Fibroblast of lung (primary cell): Measurements from ENCODE around the gene SEC31B.

Source experiments
- EZH2 ChIP-seq: IDR thresholded peaks from 2 replicates; pipeline ENCODE4 v1.5.1; 2012; ENCODE audit warnings: low read length, control low read depth, mild to moderate bottlenecking; ENCODE audit errors: missing control alignments
- TF ChIP-seq, protein P1 (sequence below), 2 donors: IDR thresholded peaks in 1 of 2; conservative IDR thresholded peaks in 1 of 2; 1 replicate in 1 of 2; 2 replicates in 1 of 2; pipeline ENCODE4 v1.5.1; 2011 to 2012; ENCODE audit warnings: low read length in 2 of 2, control low read depth in 1 of 2, inconsistent platforms in 1 of 2, low read depth in 1 of 2, mild to moderate bottlenecking in 1 of 2

DNA sequence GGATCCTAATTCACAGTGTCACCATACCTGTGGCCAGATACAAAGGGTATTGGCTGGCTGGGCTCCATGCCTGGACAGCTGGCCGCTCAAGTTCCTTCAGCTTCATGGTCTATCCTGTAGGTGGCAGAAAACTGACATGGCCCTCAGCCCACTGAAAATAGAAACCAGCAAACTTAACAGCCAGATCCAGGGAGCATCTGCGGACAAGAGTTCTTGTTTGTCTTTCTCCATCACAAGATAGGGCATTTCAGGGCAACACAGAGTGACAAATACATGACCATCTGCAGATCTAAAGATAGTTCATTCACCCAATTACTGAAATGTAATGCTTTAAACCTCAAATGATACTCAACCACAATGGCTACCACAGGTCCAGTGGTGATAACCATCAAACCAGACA, 2.8 kb downstream of the SEC31B start:
- TF ChIP-seq, protein P1, sequence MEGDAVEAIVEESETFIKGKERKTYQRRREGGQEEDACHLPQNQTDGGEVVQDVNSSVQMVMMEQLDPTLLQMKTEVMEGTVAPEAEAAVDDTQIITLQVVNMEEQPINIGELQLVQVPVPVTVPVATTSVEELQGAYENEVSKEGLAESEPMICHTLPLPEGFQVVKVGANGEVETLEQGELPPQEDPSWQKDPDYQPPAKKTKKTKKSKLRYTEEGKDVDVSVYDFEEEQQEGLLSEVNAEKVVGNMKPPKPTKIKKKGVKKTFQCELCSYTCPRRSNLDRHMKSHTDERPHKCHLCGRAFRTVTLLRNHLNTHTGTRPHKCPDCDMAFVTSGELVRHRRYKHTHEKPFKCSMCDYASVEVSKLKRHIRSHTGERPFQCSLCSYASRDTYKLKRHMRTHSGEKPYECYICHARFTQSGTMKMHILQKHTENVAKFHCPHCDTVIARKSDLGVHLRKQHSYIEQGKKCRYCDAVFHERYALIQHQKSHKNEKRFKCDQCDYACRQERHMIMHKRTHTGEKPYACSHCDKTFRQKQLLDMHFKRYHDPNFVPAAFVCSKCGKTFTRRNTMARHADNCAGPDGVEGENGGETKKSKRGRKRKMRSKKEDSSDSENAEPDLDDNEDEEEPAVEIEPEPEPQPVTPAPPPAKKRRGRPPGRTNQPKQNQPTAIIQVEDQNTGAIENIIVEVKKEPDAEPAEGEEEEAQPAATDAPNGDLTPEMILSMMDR (conservative IDR thresholded peaks at IDR 0.05 in 1 of 2, IDR thresholded peaks at IDR 0.05 in 1 of 2; ENCODE audit: low read depth in 1 of 2, low read length in 2 of 2): no peak
- no peak for TF ChIP-seq EZH2
